Effector CD8-positive, alpha-beta T cell (primary cell): ENCODE results near the gene RBBP8NL.
A peak's percentile ranks its signal among the peaks of the same experiment; 100 is the strongest.

Source experiments
- DNase-seq: peaks from one replicate; lab custom pipeline; 2025; lab: John Stamatoyannopoulos, UW

Gene RBBP8NL

GRCh38 chr20:62408640-62409039 lies 18.7 kb downstream of the RBBP8NL start:
- no peak for DNase-seq

GRCh38 chr20:62408055-62408454 lies 19.3 kb downstream of the RBBP8NL start:
- no peak for DNase-seq

- peak; percentile 82 for DNase-seq
Measured at GRCh38 chr20:62407221-62407992, 19.9 kb downstream of the RBBP8NL start, which contains the start of gene CABLES2. CABLES2 (minus strand) TSS chr20:62407285; CDS start chr20:62407276, 9 bp downstream.

- DNase-seq = no peak
Measured at GRCh38 chr20:62406635-62407176, 20.6 kb downstream of the RBBP8NL start.

- DNase-seq = no peak
Measured at GRCh38 chr20:62405981-62406513, 21.3 kb downstream of the RBBP8NL start.

GRCh38 chr20:62405108-62405980 lies 22.0 kb downstream of the RBBP8NL start:
- no peak for DNase-seq

- DNase-seq = no peak
Measured at GRCh38 chr20:62404761-62405107, 22.6 kb downstream of the RBBP8NL start.

- DNase-seq = no peak
Measured at GRCh38 chr20:62404112-62404665, 23.1 kb downstream of the RBBP8NL start.

- DNase-seq = no peak
Measured at GRCh38 chr20:62403331-62403730, 24.0 kb downstream of the RBBP8NL start.

- DNase-seq = no peak
Measured at GRCh38 chr20:62402456-62403150, 24.7 kb downstream of the RBBP8NL start.

- no peak for DNase-seq
Measured at GRCh38 chr20:62401331-62401779, 26.0 kb downstream of the RBBP8NL start.

GRCh38 chr20:62400541-62400940 lies 26.8 kb downstream of the RBBP8NL start:
- DNase-seq = no peak

- no peak for DNase-seq
Measured at GRCh38 chr20:62400021-62400420, 27.3 kb downstream of the RBBP8NL start.

- DNase-seq = no peak
Measured at GRCh38 chr20:62398120-62398821, 29.1 kb downstream of the RBBP8NL start.

- DNase-seq = no peak
Measured at GRCh38 chr20:62396367-62397239, 30.7 kb downstream of the RBBP8NL start.

- no peak for DNase-seq
Measured at GRCh38 chr20:62395311-62396242, 31.8 kb downstream of the RBBP8NL start.

- DNase-seq = no peak
Measured at GRCh38 chr20:62394248-62395245, 32.8 kb downstream of the RBBP8NL start.
